Bronchial epithelial cell (primary cell): ENCODE measurements around the gene NUBPL. TPM values are rescaled to one million over a fixed set of nuclear protein-coding genes. Genes with fewer than 3 reads are reported as not detected.

Source experiments
- DNase-seq: peaks from one replicate; pipeline ENCODE4 v3.0.0-alpha.2; 2010; ENCODE audit warnings: low read depth
- FAIRE-seq: peaks from 2 replicates; lab custom pipeline; 2011; peaks lifted over from hg19 to GRCh38; lab: Jason Lieb, UNC
- H3K27me3 ChIP-seq: 2 replicates; pipeline ENCODE4 v1.5.1; 2011; ENCODE audit warnings: low read length; ENCODE audit not compliant: control insufficient read depth, insufficient read depth
- H3K36me3 ChIP-seq: 2 replicates; pipeline ENCODE4 v1.5.1; 2011; ENCODE audit warnings: low read length; ENCODE audit not compliant: control insufficient read depth, insufficient read depth
- H3K4me3 ChIP-seq: 2 replicates; pipeline ENCODE4 v1.5.1; 2011; ENCODE audit warnings: mild to moderate bottlenecking, low read depth, low read length, control low read depth
- total RNA-seq: library from RNA; depleted of rRNA; stranded (reverse); fragments of >200 nt; gene quantifications from 2 replicates; pipeline ENCODE4 v1.2.1, GENCODE V29; 2014
- TF ChIP-seq, protein P1 (sequence below): IDR thresholded peaks from 2 replicates; pipeline ENCODE4 v1.5.1; 2011; ENCODE audit warnings: mild to moderate bottlenecking, moderate library complexity, low read length, control low read depth, inconsistent platforms; ENCODE audit not compliant: insufficient read depth, severe bottlenecking

The NUBPL gene
- total RNA-seq, 1 donor from 2014 or later, result 12.4 TPM

DNA sequence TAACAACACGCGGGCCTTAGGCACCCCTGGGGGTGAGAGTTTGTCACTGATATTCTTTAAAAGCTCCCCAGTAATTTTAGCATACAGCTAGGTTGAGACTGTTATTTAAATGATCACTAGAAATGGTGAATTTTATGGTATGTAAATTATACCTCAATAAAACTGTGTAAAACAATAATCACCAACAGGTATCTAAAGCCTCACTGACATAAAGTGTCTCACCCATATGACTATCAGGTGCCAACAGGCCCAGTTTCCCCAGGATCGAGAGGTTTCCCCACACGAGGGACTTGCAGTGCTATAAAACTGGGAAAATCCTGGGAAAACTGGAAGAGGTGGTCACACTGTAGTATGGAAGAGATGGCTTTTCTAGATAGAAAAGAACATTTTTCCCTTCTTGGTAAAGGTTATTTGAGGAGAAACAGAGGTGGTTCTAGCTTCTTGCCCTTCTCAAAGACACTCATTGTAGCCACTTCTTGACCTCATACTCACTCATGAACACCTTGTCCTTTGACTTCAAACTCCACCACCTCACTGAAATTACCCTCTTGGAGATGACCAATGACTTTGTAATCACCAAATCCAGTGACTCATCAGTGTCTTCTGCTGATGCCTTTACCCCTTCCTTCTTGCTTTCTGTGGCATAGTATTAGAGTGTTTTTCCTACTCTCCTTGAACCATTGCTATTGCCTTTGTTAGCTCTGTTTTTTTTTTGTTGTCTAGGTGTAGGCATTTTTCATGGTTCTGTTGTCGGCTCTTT is 24.8 kb upstream of the NUBPL start:
- Histone ChIP-seq H3K36me3 (no peaks in the 10 kb centered on the region), H3K27me3 (no peaks in the 10 kb centered on the region), H3K4me3 (no peak overlapping the region)
- DNase-seq, result peak; percentile 50
- TF ChIP-seq, protein P1, sequence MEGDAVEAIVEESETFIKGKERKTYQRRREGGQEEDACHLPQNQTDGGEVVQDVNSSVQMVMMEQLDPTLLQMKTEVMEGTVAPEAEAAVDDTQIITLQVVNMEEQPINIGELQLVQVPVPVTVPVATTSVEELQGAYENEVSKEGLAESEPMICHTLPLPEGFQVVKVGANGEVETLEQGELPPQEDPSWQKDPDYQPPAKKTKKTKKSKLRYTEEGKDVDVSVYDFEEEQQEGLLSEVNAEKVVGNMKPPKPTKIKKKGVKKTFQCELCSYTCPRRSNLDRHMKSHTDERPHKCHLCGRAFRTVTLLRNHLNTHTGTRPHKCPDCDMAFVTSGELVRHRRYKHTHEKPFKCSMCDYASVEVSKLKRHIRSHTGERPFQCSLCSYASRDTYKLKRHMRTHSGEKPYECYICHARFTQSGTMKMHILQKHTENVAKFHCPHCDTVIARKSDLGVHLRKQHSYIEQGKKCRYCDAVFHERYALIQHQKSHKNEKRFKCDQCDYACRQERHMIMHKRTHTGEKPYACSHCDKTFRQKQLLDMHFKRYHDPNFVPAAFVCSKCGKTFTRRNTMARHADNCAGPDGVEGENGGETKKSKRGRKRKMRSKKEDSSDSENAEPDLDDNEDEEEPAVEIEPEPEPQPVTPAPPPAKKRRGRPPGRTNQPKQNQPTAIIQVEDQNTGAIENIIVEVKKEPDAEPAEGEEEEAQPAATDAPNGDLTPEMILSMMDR, result no peak
- peak; percentile 82 for FAIRE-seq

DNA sequence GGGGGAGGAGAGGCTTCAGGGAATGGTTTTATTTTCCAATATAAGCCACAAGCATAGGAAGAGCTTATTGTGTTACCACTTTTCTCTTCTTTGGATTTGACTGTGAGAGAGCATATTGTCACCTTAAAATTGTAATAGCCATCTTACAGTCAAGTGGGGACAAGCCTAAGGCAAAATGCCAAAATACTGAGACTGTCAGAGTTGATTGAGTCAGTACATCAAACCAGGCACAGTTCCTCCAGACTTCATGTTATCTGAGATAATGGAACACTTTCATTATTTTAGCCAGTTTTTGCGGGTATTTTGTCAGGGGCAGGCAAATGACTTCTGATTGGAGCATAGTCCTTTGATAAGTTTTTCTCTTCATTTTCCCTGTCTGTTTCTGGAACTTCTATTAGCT is 19.5 kb upstream of the NUBPL start:
- FAIRE-seq (no peak), DNase-seq (peak; percentile 56)
- TF ChIP-seq, protein P1, result no peak
- no peak overlapping the region for H3K4me3 ChIP-seq
- no peaks in the 10 kb centered on the region for H3K36me3 ChIP-seq
- H3K27me3 ChIP-seq, result no peaks in the 10 kb centered on the region

DNA sequence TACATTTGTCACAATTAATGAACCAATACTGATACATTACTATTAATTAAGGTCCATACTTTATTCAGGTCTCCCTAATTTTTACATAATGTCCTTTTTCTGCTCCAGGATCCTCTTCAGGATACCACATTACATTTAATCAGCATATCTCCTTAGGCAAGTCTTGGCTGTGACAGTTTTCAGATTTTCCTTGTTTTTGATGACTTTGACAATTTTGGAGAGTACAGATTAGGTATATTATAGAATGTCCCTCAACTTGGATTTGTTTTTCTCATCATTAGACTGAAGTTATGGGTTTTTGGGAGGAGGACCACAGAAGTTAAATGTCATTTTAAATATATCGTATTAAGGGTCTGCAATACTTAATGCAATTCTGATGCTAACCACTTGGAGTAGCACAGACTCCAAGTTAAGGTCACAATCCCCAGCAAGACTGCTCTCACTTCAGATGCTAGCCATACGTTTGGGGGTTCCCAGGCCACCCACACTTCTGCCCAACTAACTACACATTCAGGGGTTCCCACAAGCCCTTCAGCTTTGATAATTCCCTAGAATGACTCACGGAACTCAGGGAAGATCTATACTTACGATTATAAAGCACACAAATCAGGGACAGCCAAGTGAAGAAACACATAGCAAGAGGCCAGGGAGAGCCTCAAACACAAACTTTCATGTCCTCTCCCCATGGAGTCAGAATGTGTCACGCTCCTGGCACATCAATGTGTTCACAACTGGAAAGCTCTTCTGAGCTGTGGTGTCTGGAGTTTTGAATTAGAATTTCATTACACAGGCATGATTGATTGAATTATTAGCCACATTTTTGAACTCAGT is 17.0 kb upstream of the NUBPL start:
- FAIRE-seq, result no peak
- DNase-seq, result no peak
- Histone ChIP-seq H3K4me3 (no peak overlapping the region), H3K27me3 (no peaks in the 10 kb centered on the region), H3K36me3 (no peaks in the 10 kb centered on the region)
- TF ChIP-seq, protein P1, result peak; percentile 12

DNA sequence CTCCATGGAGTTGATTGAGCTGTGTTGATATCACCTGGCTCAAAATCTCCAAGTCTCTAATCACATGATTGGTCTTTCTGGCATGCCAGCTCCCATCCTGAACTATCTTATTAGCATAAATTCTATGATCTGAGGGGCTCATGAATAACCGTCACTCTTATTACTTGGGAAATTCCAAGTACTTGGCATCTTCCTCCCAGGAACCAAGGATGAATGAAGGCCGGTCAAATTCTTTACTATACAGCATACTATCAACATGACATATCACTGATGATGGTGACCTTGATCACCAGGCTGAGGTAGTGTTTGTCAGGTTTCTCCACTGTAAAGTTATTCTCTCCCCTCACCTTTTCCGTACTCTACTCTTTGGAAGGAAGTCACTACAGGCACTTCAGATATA is 16.4 kb upstream of the NUBPL start:
- no peaks in the 10 kb centered on the region for H3K27me3 ChIP-seq
- TF ChIP-seq, protein P1, result no peak
- DNase-seq (no peak), FAIRE-seq (no peak)
- no peaks in the 10 kb centered on the region for H3K36me3 ChIP-seq
- no peak overlapping the region for H3K4me3 ChIP-seq

DNA sequence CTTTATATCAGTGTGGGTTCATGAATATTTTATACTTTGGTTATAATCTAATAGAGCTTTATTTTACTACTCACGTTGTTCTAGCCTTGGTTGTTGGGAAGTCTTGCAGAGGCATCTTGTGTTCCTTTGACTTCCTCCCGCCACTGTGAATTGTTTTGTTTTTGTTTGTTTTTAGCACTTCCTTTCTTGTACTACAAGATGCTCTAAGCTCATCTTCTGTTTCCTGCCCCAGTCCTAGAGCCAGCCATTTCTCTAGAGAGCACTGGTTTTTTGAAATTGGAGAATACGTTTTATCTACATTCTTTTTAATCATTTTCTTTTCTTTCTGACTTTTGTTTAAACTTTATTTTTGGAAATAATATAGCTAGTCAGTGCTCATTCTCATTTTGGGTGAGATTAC is 15.9 kb upstream of the NUBPL start:
- Histone ChIP-seq H3K4me3 (no peak overlapping the region), H3K27me3 (no peaks in the 10 kb centered on the region), H3K36me3 (no peaks in the 10 kb centered on the region)
- FAIRE-seq (no peak), DNase-seq (no peak)
- TF ChIP-seq, protein P1, result no peak
